Neutrophil (primary cell): ENCODE results near the gene HYAL1.

Experiments
- H3K27ac ChIP-seq: fragments of 200-600 bp; sonication (generic); 2 replicates; pipeline ENCODE4 v1.5.1; 2016; ENCODE audit warnings: mild to moderate bottlenecking, moderate library complexity
- H3K27me3 ChIP-seq: fragments of 200-600 bp; sonication (generic); 2 replicates; pipeline ENCODE4 v1.6.0; 2016; ENCODE audit warnings: mild to moderate bottlenecking
- H3K36me3 ChIP-seq: fragments of 200-600 bp; sonication (generic); 2 replicates; pipeline ENCODE4 v1.5.1; 2017
- H3K4me1 ChIP-seq, 2 experiments: fragments of 200-600 bp in 1 of 2; sonication (generic) in 1 of 2; 1 replicate in 1 of 2; 2 replicates in 1 of 2; pipeline versions ENCODE4 v1.5.1 to v1.6.1; 2013 to 2016; ENCODE audit warnings: low read depth in 1 of 2, low read length in 1 of 2, mild to moderate bottlenecking in 1 of 2, moderate library complexity in 1 of 2; ENCODE audit not compliant: control insufficient read depth in 1 of 2, insufficient read depth in 1 of 2
- H3K4me3 ChIP-seq, 2 experiments: fragments of 200-600 bp in 1 of 2; sonication (generic) in 1 of 2; 1 replicate in 1 of 2; 2 replicates in 1 of 2; pipeline ENCODE4 v1.5.1; 2013 to 2016; ENCODE audit warnings: low read depth in 1 of 2, low read length in 1 of 2, mild to moderate bottlenecking in 1 of 2, moderate library complexity in 1 of 2
- H3K9me3 ChIP-seq: fragments of 200-600 bp; sonication (generic); 2 replicates; pipeline ENCODE4 v1.5.1; 2016
- TF ChIP-seq, protein P1 (sequence below): fragments of 200-600 bp; sonication (generic); IDR thresholded peaks from 2 replicates; pipeline ENCODE4 v1.5.1; 2016; ENCODE audit warnings: antibody characterized with exemption

The HYAL1 gene

GRCh38 chr3:50303013-50303815 is at the start of gene HYAL1:
Gene HYAL1, minus strand, starts transcription at chr3:50303574. Its CDS starts 618 bp downstream, at chr3:50302956.
- H3K9me3 ChIP-seq: no peaks in the 10 kb centered on the region
- H3K4me3 ChIP-seq: no peak within 1 kb of the TSS
- H3K27ac ChIP-seq: no peak within 1 kb of the TSS
- H3K36me3 ChIP-seq: no peaks in the 10 kb centered on the region
- peaks cover 26 to 28% of the 10 kb centered on the region in 2 experiments for H3K4me1 ChIP-seq
- no peaks in the 10 kb centered on the region for H3K27me3 ChIP-seq
- TF ChIP-seq, protein P1, sequence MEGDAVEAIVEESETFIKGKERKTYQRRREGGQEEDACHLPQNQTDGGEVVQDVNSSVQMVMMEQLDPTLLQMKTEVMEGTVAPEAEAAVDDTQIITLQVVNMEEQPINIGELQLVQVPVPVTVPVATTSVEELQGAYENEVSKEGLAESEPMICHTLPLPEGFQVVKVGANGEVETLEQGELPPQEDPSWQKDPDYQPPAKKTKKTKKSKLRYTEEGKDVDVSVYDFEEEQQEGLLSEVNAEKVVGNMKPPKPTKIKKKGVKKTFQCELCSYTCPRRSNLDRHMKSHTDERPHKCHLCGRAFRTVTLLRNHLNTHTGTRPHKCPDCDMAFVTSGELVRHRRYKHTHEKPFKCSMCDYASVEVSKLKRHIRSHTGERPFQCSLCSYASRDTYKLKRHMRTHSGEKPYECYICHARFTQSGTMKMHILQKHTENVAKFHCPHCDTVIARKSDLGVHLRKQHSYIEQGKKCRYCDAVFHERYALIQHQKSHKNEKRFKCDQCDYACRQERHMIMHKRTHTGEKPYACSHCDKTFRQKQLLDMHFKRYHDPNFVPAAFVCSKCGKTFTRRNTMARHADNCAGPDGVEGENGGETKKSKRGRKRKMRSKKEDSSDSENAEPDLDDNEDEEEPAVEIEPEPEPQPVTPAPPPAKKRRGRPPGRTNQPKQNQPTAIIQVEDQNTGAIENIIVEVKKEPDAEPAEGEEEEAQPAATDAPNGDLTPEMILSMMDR: no peak

- Histone ChIP-seq H3K27me3 (no peaks in the 10 kb centered on the region), H3K4me3 (no peak overlapping the region), H3K36me3 (peaks cover 66% of the 10 kb centered on the region), H3K4me1 (peaks cover 47 to 51% of the 10 kb centered on the region in 2 experiments), H3K9me3 (no peaks in the 10 kb centered on the region), H3K27ac (peak overlapping the region; percentile 43)
- TF ChIP-seq, protein P1: no peak
Observed at GRCh38 chr3:50352781-50353180, 49.4 kb upstream of the HYAL1 start.

GRCh38 chr3:50351323-50351697 is 47.9 kb upstream of the HYAL1 start:
- Histone ChIP-seq H3K4me3 (peak overlapping the region; percentile 84 to 85), H3K36me3 (peaks cover 57% of the 10 kb centered on the region), H3K4me1 (peaks cover 33 to 36% of the 10 kb centered on the region in 2 experiments), H3K9me3 (no peaks in the 10 kb centered on the region), H3K27me3 (no peaks in the 10 kb centered on the region), H3K27ac (peak overlapping the region; percentile 94)
- TF ChIP-seq, protein P1: no peak

GRCh38 chr3:50350527-50351322 is 47.4 kb upstream of the HYAL1 start, which contains the start of the genes CYB561D2 and NPRL2:
Gene CYB561D2, plus strand, starts transcription at chr3:50350862. Its CDS starts 572 bp downstream, at chr3:50351434.
Gene NPRL2, minus strand, starts transcription at chr3:50350775. Its CDS starts 123 bp downstream, at chr3:50350652.
- peak within 1 kb of the TSS; percentile 94 for H3K27ac ChIP-seq
- no peaks in the 10 kb centered on the region for H3K9me3 ChIP-seq
- peaks cover 33 to 34% of the 10 kb centered on the region in 2 experiments for H3K4me1 ChIP-seq
- no peaks in the 10 kb centered on the region for H3K27me3 ChIP-seq
- peak within 1 kb of the TSS; percentile 84 to 85 for H3K4me3 ChIP-seq
- H3K36me3 ChIP-seq: peaks cover 51% of the 10 kb centered on the region
- TF ChIP-seq, protein P1: peak; percentile 33

DNA sequence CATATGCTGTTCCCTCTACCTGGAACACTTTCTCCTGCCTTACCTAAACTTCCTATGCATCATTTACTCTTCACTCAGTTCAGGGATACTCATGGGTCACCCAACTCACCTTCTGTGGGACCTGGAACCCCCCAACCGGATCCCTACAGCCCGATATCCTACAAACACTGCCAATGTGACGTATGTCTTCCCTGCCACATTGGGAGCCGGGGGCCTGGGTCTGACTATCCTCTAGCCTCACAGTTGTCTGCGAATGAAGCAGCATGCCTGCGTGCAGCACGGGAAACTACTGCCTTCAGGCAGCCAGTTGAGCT is 46.8 kb upstream of the HYAL1 start:
- peak overlapping the region; percentile 84 to 85 for H3K4me3 ChIP-seq
- H3K27ac ChIP-seq: peak overlapping the region; percentile 94
- no peaks in the 10 kb centered on the region for H3K27me3 ChIP-seq
- TF ChIP-seq, protein P1: no peak
- H3K9me3 ChIP-seq: no peaks in the 10 kb centered on the region
- peaks cover 35 to 37% of the 10 kb centered on the region in 2 experiments for H3K4me1 ChIP-seq
- peaks cover 46% of the 10 kb centered on the region for H3K36me3 ChIP-seq
